Activated CD4-positive, alpha-beta T cell treated with anti-CD3 and anti-CD28 coated beads for 48 hours (primary cell): ENCODE measurements around the gene CT47B1.
"Not testable (repeated sequence)": the region's sequence is repeated elsewhere in the genome, so short reads cannot be mapped to it uniquely, and the experiment has no call there.

Source experiments
- DNase-seq: peaks from one replicate; pipeline ENCODE4 v3.0.0-alpha.2; 2020

CT47B1 gene

GRCh38 chrX:120875766-120876165 is at the start of gene CT47B1:
CT47B1 (minus strand) TSS chrX:120875866; CDS start chrX:120875670, 196 bp downstream.
- DNase-seq: not testable (repeated sequence)

- no peak for DNase-seq
Observed at GRCh38 chrX:120874678-120875557, 748 bp downstream of the CT47B1 start.

- no peak for DNase-seq
Observed at GRCh38 chrX:120857240-120857639, 18.4 kb downstream of the CT47B1 start.

- no peak for DNase-seq
Observed at GRCh38 chrX:120840827-120841226, 34.8 kb downstream of the CT47B1 start.

GRCh38 chrX:120839491-120839890 is 36.2 kb downstream of the CT47B1 start:
- no peak for DNase-seq

- not testable (repeated sequence) for DNase-seq
Observed at GRCh38 chrX:120827213-120827612, 48.5 kb downstream of the CT47B1 start.

- DNase-seq: no peak
Observed at GRCh38 chrX:120825146-120825545, 50.5 kb downstream of the CT47B1 start.

- DNase-seq: no peak
Observed at GRCh38 chrX:120824021-120824420, 51.6 kb downstream of the CT47B1 start.

- DNase-seq: no peak
Observed at GRCh38 chrX:120823556-120823955, 52.1 kb downstream of the CT47B1 start.
